Measurements from ENCODE around the gene KCNE2. TPM values are rescaled to one million over a fixed set of nuclear protein-coding genes. Genes with fewer than 3 reads are reported as not detected.

Gene KCNE2, protein sequence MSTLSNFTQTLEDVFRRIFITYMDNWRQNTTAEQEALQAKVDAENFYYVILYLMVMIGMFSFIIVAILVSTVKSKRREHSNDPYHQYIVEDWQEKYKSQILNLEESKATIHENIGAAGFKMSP
- total RNA-seq (2021) (0.31 and 0.39 TPM in 2 replicates), Bru-seq, nascent RNA (percentile 32 among the genes with signal in this experiment), BruChase-seq, experiment 1, labeled RNA remaining after a 2-hour chase (percentile 29 among the genes with signal in this experiment), BruChase-seq, experiment 2, labeled RNA remaining after a 6-hour chase (percentile 38 among the genes with signal in this experiment)
- long read RNA-seq: 0 reads

DNA sequence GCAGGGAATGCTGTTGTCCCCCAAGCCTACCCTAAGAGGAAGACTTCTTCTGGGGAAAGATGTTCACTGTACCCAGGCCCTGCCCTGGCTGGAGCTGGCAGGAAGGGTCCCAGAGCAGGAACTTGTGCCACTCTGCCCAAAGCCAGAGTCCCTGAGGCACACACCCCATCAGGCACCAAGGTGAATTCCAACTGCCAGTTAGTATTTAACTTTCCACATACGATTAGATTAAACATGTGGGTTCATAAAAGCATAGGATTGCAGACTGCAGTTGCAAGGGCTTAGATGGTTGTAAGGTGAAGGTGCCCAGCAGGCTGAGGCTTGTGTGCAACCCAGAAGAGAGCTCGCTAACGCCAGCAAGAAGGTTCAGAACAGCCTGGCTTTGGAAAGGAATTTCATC, at the start of gene KCNE2:
KCNE2 (plus strand) TSS at position 274 of the 400 bp plus-strand sequence. CDS start 6,473 bp downstream, outside the sequence.
- ChIA-PET POLR2A (ENCODE audit: low non-redundant PET) (no interaction called here), CTCF (interaction anchor here (0.7 kb wide), 2 partner anchors 166 to 287 kb away, joined by 3 to 5 read pairs; no protein-coding TSS in a partner anchor)
- DNase-seq (ENCODE audit: low spot score): no peak
- peaks cover 3% of the 10 kb centered on the region for H3K27me3 ChIP-seq (replicated peaks; ENCODE audit: insufficient read depth, low read depth, low read length, poor library complexity)
- no peaks in the 10 kb centered on the region for H3K36me3 ChIP-seq (ENCODE audit: insufficient read depth, low read length, poor library complexity, severe bottlenecking)
- no TSS peak for BruUV-seq (replicated peaks)
- H3K27ac ChIP-seq (ENCODE audit: low read depth, low read length, poor library complexity, severe bottlenecking): no peak within 1 kb of the TSS
- H3K9me3 ChIP-seq (ENCODE audit: low read depth, low read length, poor library complexity, severe bottlenecking): no peaks in the 10 kb centered on the region
- no peak for TF ChIP-seq EZH2 (IDR thresholded peaks at IDR 0.05; ENCODE audit: borderline replicate concordance, low read depth, low read length, poor library complexity, severe bottlenecking)
- TF ChIP-seq, protein P1, sequence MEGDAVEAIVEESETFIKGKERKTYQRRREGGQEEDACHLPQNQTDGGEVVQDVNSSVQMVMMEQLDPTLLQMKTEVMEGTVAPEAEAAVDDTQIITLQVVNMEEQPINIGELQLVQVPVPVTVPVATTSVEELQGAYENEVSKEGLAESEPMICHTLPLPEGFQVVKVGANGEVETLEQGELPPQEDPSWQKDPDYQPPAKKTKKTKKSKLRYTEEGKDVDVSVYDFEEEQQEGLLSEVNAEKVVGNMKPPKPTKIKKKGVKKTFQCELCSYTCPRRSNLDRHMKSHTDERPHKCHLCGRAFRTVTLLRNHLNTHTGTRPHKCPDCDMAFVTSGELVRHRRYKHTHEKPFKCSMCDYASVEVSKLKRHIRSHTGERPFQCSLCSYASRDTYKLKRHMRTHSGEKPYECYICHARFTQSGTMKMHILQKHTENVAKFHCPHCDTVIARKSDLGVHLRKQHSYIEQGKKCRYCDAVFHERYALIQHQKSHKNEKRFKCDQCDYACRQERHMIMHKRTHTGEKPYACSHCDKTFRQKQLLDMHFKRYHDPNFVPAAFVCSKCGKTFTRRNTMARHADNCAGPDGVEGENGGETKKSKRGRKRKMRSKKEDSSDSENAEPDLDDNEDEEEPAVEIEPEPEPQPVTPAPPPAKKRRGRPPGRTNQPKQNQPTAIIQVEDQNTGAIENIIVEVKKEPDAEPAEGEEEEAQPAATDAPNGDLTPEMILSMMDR (conservative IDR thresholded peaks at IDR 0.05; ENCODE audit: low read depth, low read length): no peak
- H3K4me3 ChIP-seq (ENCODE audit: low read depth, low read length, poor library complexity, severe bottlenecking): no peak within 1 kb of the TSS
- H3K4me1 ChIP-seq (ENCODE audit: insufficient read depth, low read length, poor library complexity, severe bottlenecking): no peaks in the 10 kb centered on the region
- intact Hi-C loops (cut with micrococcal nuclease; ENCODE audit: unreplicated experiment): no loop called here

DNA sequence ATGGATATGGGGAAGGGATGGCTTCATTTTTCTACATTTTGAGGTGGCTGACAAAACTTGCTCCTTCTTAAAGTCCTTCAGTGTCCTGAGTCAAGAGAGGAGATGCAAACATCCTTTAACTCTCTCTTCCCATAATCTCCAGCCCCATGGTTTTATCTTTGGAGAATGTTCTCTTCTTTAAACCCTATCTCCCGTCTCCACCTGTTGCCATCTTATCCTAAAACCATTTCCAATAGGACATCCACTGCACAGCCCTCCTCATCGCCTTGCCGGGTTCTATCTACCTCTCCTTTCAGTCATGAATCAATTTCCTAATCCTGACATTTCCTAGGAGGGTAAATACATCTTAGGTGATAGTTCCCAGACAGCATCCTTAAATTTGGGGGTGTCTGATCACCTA, 44.2 kb upstream of the KCNE2 start:
- Histone ChIP-seq H3K36me3 (ENCODE audit: insufficient read depth, low read length, poor library complexity, severe bottlenecking) (no peaks in the 10 kb centered on the region), H3K27ac (ENCODE audit: low read depth, low read length, poor library complexity, severe bottlenecking) (no peak overlapping the region), H3K4me3 (ENCODE audit: low read depth, low read length, poor library complexity, severe bottlenecking) (no peak overlapping the region), H3K27me3 (replicated peaks; ENCODE audit: insufficient read depth, low read depth, low read length, poor library complexity) (peaks cover 42% of the 10 kb centered on the region), H3K9me3 (ENCODE audit: low read depth, low read length, poor library complexity, severe bottlenecking) (no peaks in the 10 kb centered on the region), H3K4me1 (ENCODE audit: insufficient read depth, low read length, poor library complexity, severe bottlenecking) (no peaks in the 10 kb centered on the region)
- no peak for DNase-seq (ENCODE audit: low spot score)
- POLR2A ChIA-PET (ENCODE audit: low non-redundant PET): no interaction called here
- CTCF ChIA-PET: no interaction called here
- intact Hi-C loops (cut with micrococcal nuclease; ENCODE audit: unreplicated experiment): no loop called here
- BruUV-seq (replicated peaks): no TSS peak
- TF ChIP-seq EZH2 (IDR thresholded peaks at IDR 0.05; ENCODE audit: borderline replicate concordance, low read depth, low read length, poor library complexity, severe bottlenecking): no peak
- TF ChIP-seq, protein P1 (conservative IDR thresholded peaks at IDR 0.05; ENCODE audit: low read depth, low read length): no peak

DNA sequence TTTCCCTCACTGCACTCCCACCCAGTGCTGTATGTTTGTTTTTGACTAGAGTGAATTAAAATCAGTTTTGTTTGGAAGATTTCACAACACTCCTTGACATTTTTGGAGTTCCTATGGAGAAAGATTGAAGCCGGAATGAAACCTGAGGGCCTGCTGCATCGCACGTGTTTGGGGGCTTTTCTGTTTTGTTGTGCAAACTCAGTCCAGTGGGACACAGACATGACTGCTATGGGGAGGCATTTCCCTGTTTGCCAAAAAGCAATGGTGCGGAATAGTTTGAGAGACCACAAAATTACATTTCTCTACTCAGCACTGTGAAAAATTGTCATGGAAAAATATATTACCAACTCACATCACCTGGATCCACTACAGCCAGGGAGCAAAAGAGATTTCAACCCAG, 43.8 kb upstream of the KCNE2 start:
- DNase-seq (ENCODE audit: low spot score): no peak
- H3K9me3 ChIP-seq (ENCODE audit: low read depth, low read length, poor library complexity, severe bottlenecking): no peaks in the 10 kb centered on the region
- CTCF ChIA-PET: no interaction called here
- no TSS peak for BruUV-seq (replicated peaks)
- H3K4me1 ChIP-seq (ENCODE audit: insufficient read depth, low read length, poor library complexity, severe bottlenecking): no peaks in the 10 kb centered on the region
- peaks cover 42% of the 10 kb centered on the region for H3K27me3 ChIP-seq (replicated peaks; ENCODE audit: insufficient read depth, low read depth, low read length, poor library complexity)
- no peak overlapping the region for H3K4me3 ChIP-seq (ENCODE audit: low read depth, low read length, poor library complexity, severe bottlenecking)
- no peaks in the 10 kb centered on the region for H3K36me3 ChIP-seq (ENCODE audit: insufficient read depth, low read length, poor library complexity, severe bottlenecking)
- no peak overlapping the region for H3K27ac ChIP-seq (ENCODE audit: low read depth, low read length, poor library complexity, severe bottlenecking)
- intact Hi-C loops (cut with micrococcal nuclease; ENCODE audit: unreplicated experiment): no loop called here
- TF ChIP-seq EZH2 (IDR thresholded peaks at IDR 0.05; ENCODE audit: borderline replicate concordance, low read depth, low read length, poor library complexity, severe bottlenecking): no peak
- TF ChIP-seq, protein P1 (conservative IDR thresholded peaks at IDR 0.05; ENCODE audit: low read depth, low read length): no peak
- POLR2A ChIA-PET (ENCODE audit: low non-redundant PET): no interaction called here

All from A673 (cell line).